OCI-LY1 (cell line): Measurements from ENCODE around the gene TRIO.

Source experiments
- H2AFZ ChIP-seq: fragments of 200-600 bp; sonication (generic), shearing (Covaris generic); 2 replicates; pipeline ENCODE4 v1.6.0; 2014; ENCODE audit warnings: antibody characterized with exemption, mild to moderate bottlenecking, low read length
- H3F3A ChIP-seq: fragments of 200-600 bp; sonication (generic), shearing (Covaris generic); 2 replicates; pipeline ENCODE4 v1.6.0; 2014; ENCODE audit warnings: mild to moderate bottlenecking, antibody characterized with exemption, low read length, moderate library complexity; ENCODE audit not compliant: insufficient read depth
- H3K27ac ChIP-seq: fragments of 200-600 bp; sonication (generic); 2 replicates; pipeline ENCODE4 v1.5.1; 2014; ENCODE audit warnings: low read length, mixed run types, mild to moderate bottlenecking, low read depth; ENCODE audit not compliant: poor library complexity, severe bottlenecking
- H3K27me3 ChIP-seq: fragments of 200-600 bp; sonication (generic); 2 replicates; pipeline ENCODE4 v1.6.0; 2014; ENCODE audit warnings: antibody characterized with exemption, mild to moderate bottlenecking, low read length, moderate library complexity; ENCODE audit not compliant: insufficient read depth
- H3K36me3 ChIP-seq: fragments of 200-600 bp; sonication (generic); 2 replicates; pipeline ENCODE4 v1.6.1; 2014; ENCODE audit warnings: mild to moderate bottlenecking, antibody characterized with exemption, low read length, moderate library complexity, mixed read lengths; ENCODE audit not compliant: insufficient read depth
- H3K4me1 ChIP-seq: fragments of 200-600 bp; sonication (generic); 2 replicates; pipeline ENCODE4 v1.5.1; 2014; ENCODE audit warnings: mild to moderate bottlenecking, low read length, moderate library complexity; ENCODE audit not compliant: insufficient read depth, severe bottlenecking
- H3K4me2 ChIP-seq: fragments of 200-600 bp; sonication (generic), shearing (Covaris generic); 2 replicates; pipeline ENCODE4 v1.6.1; 2014; ENCODE audit warnings: low read length
- H3K4me3 ChIP-seq: fragments of 200-600 bp; sonication (generic); 2 replicates; pipeline ENCODE4 v1.5.1; 2014; ENCODE audit warnings: low read length, low read depth, mild to moderate bottlenecking, mixed read lengths; ENCODE audit not compliant: poor library complexity, severe bottlenecking
- H3K79me2 ChIP-seq: fragments of 200-600 bp; shearing (Covaris generic); 2 replicates; pipeline ENCODE4 v1.6.1; 2016; ENCODE audit warnings: mixed run types, low read length, mixed read lengths; ENCODE audit not compliant: insufficient read depth
- H3K9ac ChIP-seq: fragments of 200-600 bp; sonication (generic), shearing (Covaris generic); 2 replicates; pipeline ENCODE4 v1.6.1; 2014; ENCODE audit warnings: mild to moderate bottlenecking, low read length, mixed read lengths
- H3K9me2 ChIP-seq: fragments of 200-600 bp; sonication (generic), shearing (Covaris generic); 2 replicates; pipeline ENCODE4 v1.6.1; 2014; ENCODE audit warnings: low read depth, mild to moderate bottlenecking, low read length, mixed read lengths
- H3K9me3 ChIP-seq: fragments of 200-600 bp; shearing (Covaris generic); 2 replicates; pipeline ENCODE4 v1.6.1; 2014; ENCODE audit warnings: low read length, mixed read lengths
- H4K20me1 ChIP-seq: fragments of 200-600 bp; sonication (generic), shearing (Covaris generic); 2 replicates; pipeline ENCODE4 v1.6.0; 2016; ENCODE audit warnings: mild to moderate bottlenecking, low read length; ENCODE audit not compliant: insufficient read depth
- CTCF ChIP-seq: fragments of 200-600 bp; sonication (generic), shearing (Covaris generic); IDR thresholded peaks from 2 replicates; pipeline ENCODE4 v1.5.1; 2017; ENCODE audit warnings: mild to moderate bottlenecking, antibody characterized with exemption, low read length, moderate library complexity, mixed read lengths
- EZH2 ChIP-seq: fragments of 200-600 bp; sonication (generic), shearing (Covaris generic); IDR thresholded peaks from 2 replicates; pipeline ENCODE4 v1.8.0; 2017; ENCODE audit warnings: borderline replicate concordance, mixed run types, mild to moderate bottlenecking, antibody characterized with exemption, low read length, moderate library complexity, mixed read lengths

The TRIO gene

GRCh38 chr5:14131855-14132503 lies 11.2 kb upstream of the TRIO start:
- no peaks in the 10 kb centered on the region for H3K9me2 ChIP-seq
- no peaks in the 10 kb centered on the region for H3K9me3 ChIP-seq
- TF ChIP-seq EZH2 (no peak), CTCF (no peak)
- no peaks in the 10 kb centered on the region for H3K36me3 ChIP-seq
- H3K9ac ChIP-seq, result no peak overlapping the region
- H3K4me2 ChIP-seq, result no peak overlapping the region
- H3K27ac ChIP-seq, result no peak overlapping the region
- no peaks in the 10 kb centered on the region for H3K79me2 ChIP-seq
- no peaks in the 10 kb centered on the region for H3F3A ChIP-seq
- H4K20me1 ChIP-seq, result no peaks in the 10 kb centered on the region
- H2AFZ ChIP-seq, result no peak overlapping the region
- H3K27me3 ChIP-seq, result no peaks in the 10 kb centered on the region
- H3K4me1 ChIP-seq, result no peaks in the 10 kb centered on the region
- no peak overlapping the region for H3K4me3 ChIP-seq

GRCh38 chr5:14133394-14133793 lies 9.7 kb upstream of the TRIO start:
- TF ChIP-seq CTCF (no peak), EZH2 (no peak)
- H3K27ac ChIP-seq, result no peak overlapping the region
- no peaks in the 10 kb centered on the region for H3K79me2 ChIP-seq
- no peaks in the 10 kb centered on the region for H3F3A ChIP-seq
- H3K4me1 ChIP-seq, result no peaks in the 10 kb centered on the region
- H3K27me3 ChIP-seq, result no peaks in the 10 kb centered on the region
- H3K9ac ChIP-seq, result no peak overlapping the region
- no peaks in the 10 kb centered on the region for H4K20me1 ChIP-seq
- H2AFZ ChIP-seq, result no peak overlapping the region
- H3K4me2 ChIP-seq, result no peak overlapping the region
- H3K36me3 ChIP-seq, result no peaks in the 10 kb centered on the region
- no peak overlapping the region for H3K4me3 ChIP-seq
- H3K9me3 ChIP-seq, result no peaks in the 10 kb centered on the region
- H3K9me2 ChIP-seq, result no peaks in the 10 kb centered on the region

- no peak overlapping the region for H3K27ac ChIP-seq
- no peaks in the 10 kb centered on the region for H3F3A ChIP-seq
- H3K79me2 ChIP-seq, result no peaks in the 10 kb centered on the region
- no peaks in the 10 kb centered on the region for H3K36me3 ChIP-seq
- H3K4me1 ChIP-seq, result no peaks in the 10 kb centered on the region
- H2AFZ ChIP-seq, result no peak overlapping the region
- H3K9me3 ChIP-seq, result no peaks in the 10 kb centered on the region
- H3K4me2 ChIP-seq, result no peak overlapping the region
- no peak overlapping the region for H3K9ac ChIP-seq
- no peaks in the 10 kb centered on the region for H4K20me1 ChIP-seq
- TF ChIP-seq EZH2, result no peak
- TF ChIP-seq CTCF, result no peak
- no peak overlapping the region for H3K4me3 ChIP-seq
- H3K9me2 ChIP-seq, result no peaks in the 10 kb centered on the region
- no peaks in the 10 kb centered on the region for H3K27me3 ChIP-seq
Measured at GRCh38 chr5:14134083-14134482, 9.1 kb upstream of the TRIO start.
